Muscle layer of duodenum (tissue), 2 donors: Measurements from ENCODE around the gene PLCB4.

ENCODE experiments used
- H3K27ac ChIP-seq: one replicate; pipeline ENCODE4 v1.7.0; 2013; ENCODE audit warnings: mild to moderate bottlenecking, low read length
- H3K27me3 ChIP-seq: one replicate; pipeline ENCODE4 v1.7.0; 2013; ENCODE audit warnings: low read depth, mild to moderate bottlenecking, control low read depth, low read length
- H3K36me3 ChIP-seq, 2 donors: one replicate each; pipeline ENCODE4 v1.7.0; 2013; ENCODE audit warnings: low read length in 2 of 2, control low read depth in 1 of 2, mild to moderate bottlenecking in 1 of 2; ENCODE audit not compliant: insufficient read depth in 2 of 2, control insufficient read depth in 1 of 2
- H3K4me1 ChIP-seq, 2 donors: one replicate each; pipeline ENCODE4 v1.7.0; 2013; ENCODE audit warnings: low read length in 2 of 2, mild to moderate bottlenecking in 2 of 2, control low read depth in 1 of 2, moderate library complexity in 1 of 2; ENCODE audit not compliant: insufficient read depth in 2 of 2, control insufficient read depth in 1 of 2
- H3K4me3 ChIP-seq, 2 donors: one replicate each; pipeline ENCODE4 v1.7.0; 2013; ENCODE audit warnings: low read length in 2 of 2, low read depth in 1 of 2, mild to moderate bottlenecking in 1 of 2
- H3K9me3 ChIP-seq, 2 donors: one replicate each; pipeline ENCODE4 v1.7.0; 2013; ENCODE audit warnings: low read length in 2 of 2, control low read depth in 1 of 2, mild to moderate bottlenecking in 1 of 2; ENCODE audit not compliant: control insufficient read depth in 1 of 2
- donor health status: healthy.

The PLCB4 gene

GRCh38 chr20:9062066-9062465, 6.8 kb upstream of the PLCB4 start:
- Histone ChIP-seq H3K27ac (no peak overlapping the region), H3K4me3 (no peak overlapping the region), H3K36me3 (no peaks in the 10 kb centered on the region), H3K27me3 (no peaks in the 10 kb centered on the region), H3K9me3 (no peaks in the 10 kb centered on the region), H3K4me1 (no peaks in the 10 kb centered on the region)

- H3K27ac ChIP-seq, result no peak overlapping the region
- H3K36me3 ChIP-seq, result no peaks in the 10 kb centered on the region
- no peak overlapping the region for H3K4me3 ChIP-seq
These were observed 2.7 kb upstream of the PLCB4 start for GRCh38 chr20:9066191-9066590.

GRCh38 chr20:9068233-9068801, 570 bp upstream of the PLCB4 start:
- no peaks in the 10 kb centered on the region for H3K27me3 ChIP-seq

More at GRCh38 chr20:9066191-9066590, 2.7 kb upstream of the PLCB4 start:
- H3K4me1 ChIP-seq, result peaks cover 0 to 6% of the 10 kb centered on the region in 2 donors
- no peaks in the 10 kb centered on the region for H3K9me3 ChIP-seq
- H3K27me3 ChIP-seq, result no peaks in the 10 kb centered on the region

GRCh38 chr20:9070304-9070703, 1.4 kb downstream of the PLCB4 start:
- no peak overlapping the region for H3K27ac ChIP-seq
- no peaks in the 10 kb centered on the region for H3K27me3 ChIP-seq
- peaks cover 0 to 6% of the 10 kb centered on the region in 2 donors for H3K4me1 ChIP-seq
- no peaks in the 10 kb centered on the region for H3K36me3 ChIP-seq
- no peak overlapping the region for H3K4me3 ChIP-seq
- no peaks in the 10 kb centered on the region for H3K9me3 ChIP-seq

More at GRCh38 chr20:9068233-9068801, 570 bp upstream of the PLCB4 start:
- Histone ChIP-seq H3K36me3 (no peaks in the 10 kb centered on the region), H3K4me3 (peak overlapping the region; percentile 72 to 97), H3K9me3 (no peaks in the 10 kb centered on the region), H3K4me1 (peaks cover 0 to 6% of the 10 kb centered on the region in 2 donors), H3K27ac (peak overlapping the region; percentile 34)

- Histone ChIP-seq H3K36me3 (no peaks in the 10 kb centered on the region), H3K27ac (no peak overlapping the region), H3K4me3 (no peak overlapping the region), H3K27me3 (no peaks in the 10 kb centered on the region), H3K9me3 (no peaks in the 10 kb centered on the region), H3K4me1 (peaks cover 0 to 11% of the 10 kb centered on the region in 2 donors)
These were observed 3.3 kb downstream of the PLCB4 start for GRCh38 chr20:9071976-9072726.

- H3K4me3 ChIP-seq, result no peak overlapping the region
- peaks cover 0 to 11% of the 10 kb centered on the region in 2 donors for H3K4me1 ChIP-seq
- H3K9me3 ChIP-seq, result no peaks in the 10 kb centered on the region
- no peaks in the 10 kb centered on the region for H3K27me3 ChIP-seq
- H3K36me3 ChIP-seq, result no peaks in the 10 kb centered on the region
- H3K27ac ChIP-seq, result no peak overlapping the region
These were observed 4.1 kb downstream of the PLCB4 start for GRCh38 chr20:9072861-9073500.

- H3K4me1 ChIP-seq, result peaks cover 0 to 5% of the 10 kb centered on the region in 2 donors
- H3K9me3 ChIP-seq, result no peaks in the 10 kb centered on the region
- no peaks in the 10 kb centered on the region for H3K27me3 ChIP-seq
- H3K4me3 ChIP-seq, result no peak overlapping the region
- no peak overlapping the region for H3K27ac ChIP-seq
- H3K36me3 ChIP-seq, result no peaks in the 10 kb centered on the region
These were observed 6.6 kb downstream of the PLCB4 start for GRCh38 chr20:9075264-9076095.

GRCh38 chr20:9076440-9076839, 7.6 kb downstream of the PLCB4 start:
- H3K4me1 ChIP-seq, result peaks cover 0 to 5% of the 10 kb centered on the region in 2 donors
- no peaks in the 10 kb centered on the region for H3K27me3 ChIP-seq
- no peak overlapping the region for H3K27ac ChIP-seq
- no peaks in the 10 kb centered on the region for H3K9me3 ChIP-seq
- no peak overlapping the region for H3K4me3 ChIP-seq
- H3K36me3 ChIP-seq, result no peaks in the 10 kb centered on the region

GRCh38 chr20:9078826-9079731, 10.2 kb downstream of the PLCB4 start:
- no peaks in the 10 kb centered on the region for H3K36me3 ChIP-seq
- no peak overlapping the region for H3K4me3 ChIP-seq
- peaks cover 0 to 21% of the 10 kb centered on the region in 2 donors for H3K4me1 ChIP-seq
- no peaks in the 10 kb centered on the region for H3K9me3 ChIP-seq
- no peaks in the 10 kb centered on the region for H3K27me3 ChIP-seq
- no peak overlapping the region for H3K27ac ChIP-seq

GRCh38 chr20:9081423-9081966, 12.6 kb downstream of the PLCB4 start:
- H3K27me3 ChIP-seq, result no peaks in the 10 kb centered on the region
- H3K27ac ChIP-seq, result no peak overlapping the region
- no peaks in the 10 kb centered on the region for H3K9me3 ChIP-seq
- no peaks in the 10 kb centered on the region for H3K36me3 ChIP-seq
- peaks cover 0 to 16% of the 10 kb centered on the region in 2 donors for H3K4me1 ChIP-seq
- H3K4me3 ChIP-seq, result no peak overlapping the region
